HG02610 (cell line): Measurements from ENCODE around the gene BSCL2.
A peak's percentile ranks its signal among the peaks of the same experiment; 100 is the strongest.
"Not testable (repeated sequence)": the region's sequence is repeated elsewhere in the genome, so short reads cannot be mapped to it uniquely, and the experiment has no call there.

ENCODE experiments used
- ATAC-seq: cut with Tn5 transposase; IDR thresholded peaks from one replicate; pipeline ENCODE4 v1.9.1; 2021; ENCODE audit warnings: mild to moderate bottlenecking, moderate library complexity; ENCODE audit not compliant: unreplicated experiment

Gene BSCL2

DNA sequence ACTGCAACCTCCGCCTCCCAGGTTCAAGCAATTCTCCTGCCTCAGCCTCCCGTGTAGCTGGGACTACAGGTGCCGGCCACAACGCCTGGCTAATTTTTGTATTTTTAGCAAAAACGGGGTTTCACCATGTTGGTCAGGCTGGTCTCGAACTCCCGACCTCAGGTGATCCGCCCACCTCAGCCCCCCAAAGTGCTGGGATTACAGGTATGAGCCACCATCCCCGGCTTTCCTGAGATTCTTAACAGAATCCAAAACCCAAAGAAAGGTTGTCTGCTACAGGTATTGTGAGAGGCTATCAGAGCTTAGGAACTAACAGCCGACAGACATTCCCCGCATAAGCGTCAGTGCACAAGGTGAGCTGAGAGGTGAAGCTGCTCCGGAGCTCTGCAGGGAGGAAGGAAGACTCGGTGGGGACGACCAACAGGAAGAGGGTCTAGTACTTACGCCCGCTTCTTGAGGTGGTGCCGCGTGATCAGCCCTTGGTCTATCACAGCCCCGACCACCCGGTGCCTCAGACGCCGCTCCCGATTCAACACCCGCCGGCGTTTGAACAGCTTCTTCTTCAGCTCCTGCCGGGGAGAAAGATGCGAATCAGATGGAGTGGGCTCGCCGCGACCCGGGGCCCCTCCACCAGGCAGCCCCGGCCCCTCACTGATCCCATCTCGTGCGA lies 42.7 kb downstream of the BSCL2 start:
- peak; percentile 24 for ATAC-seq

DNA sequence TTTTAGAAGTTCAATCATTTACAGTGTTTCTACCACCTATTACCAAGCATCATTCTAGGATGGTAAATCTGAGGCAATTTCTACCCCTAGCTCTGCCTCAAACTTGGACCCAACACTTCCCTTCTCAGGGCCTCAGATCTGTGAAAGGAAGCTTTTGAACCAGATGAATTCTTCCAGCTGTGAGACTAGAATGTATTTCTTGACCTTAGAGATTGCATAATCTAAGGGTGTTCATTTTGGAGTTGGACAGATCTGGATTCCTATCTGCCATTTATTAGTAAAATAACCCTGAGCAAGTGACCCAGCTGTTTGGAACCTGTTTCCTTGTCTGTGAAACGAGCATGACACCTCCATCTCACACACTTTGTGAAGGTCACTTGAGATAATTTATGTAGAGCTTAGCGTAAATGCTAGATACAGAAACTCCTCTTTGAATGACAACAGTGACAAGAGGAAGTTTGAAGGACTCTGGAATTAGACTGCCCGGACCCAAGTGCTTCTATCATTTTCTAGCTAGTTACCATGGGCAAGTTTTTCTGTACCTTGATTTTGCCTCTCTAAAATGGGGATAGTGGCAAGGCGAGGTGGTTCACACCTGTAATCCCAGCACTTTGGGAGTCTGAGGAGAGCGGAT lies 50.3 kb downstream of the BSCL2 start:
- no peak for ATAC-seq

DNA sequence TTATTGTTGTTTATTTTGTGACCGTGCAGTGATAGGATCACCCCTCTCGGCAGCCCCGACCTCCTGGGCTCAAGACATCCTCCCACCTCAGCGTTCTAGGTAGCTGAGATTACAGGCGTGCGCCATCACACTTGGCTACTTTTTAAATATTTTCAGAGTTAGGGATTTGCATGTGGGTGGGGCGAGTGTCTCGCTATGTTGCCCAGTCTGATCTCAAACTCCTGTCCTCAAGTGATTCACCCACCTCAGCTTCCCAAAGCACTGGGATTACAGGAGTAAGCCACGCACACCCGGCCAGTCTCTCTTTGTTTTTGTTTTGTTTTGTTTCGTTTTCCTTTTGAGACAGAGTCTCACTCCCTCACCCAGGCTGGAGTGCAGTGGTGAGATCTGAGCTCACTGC lies 52.9 kb downstream of the BSCL2 start:
- no peak for ATAC-seq

DNA sequence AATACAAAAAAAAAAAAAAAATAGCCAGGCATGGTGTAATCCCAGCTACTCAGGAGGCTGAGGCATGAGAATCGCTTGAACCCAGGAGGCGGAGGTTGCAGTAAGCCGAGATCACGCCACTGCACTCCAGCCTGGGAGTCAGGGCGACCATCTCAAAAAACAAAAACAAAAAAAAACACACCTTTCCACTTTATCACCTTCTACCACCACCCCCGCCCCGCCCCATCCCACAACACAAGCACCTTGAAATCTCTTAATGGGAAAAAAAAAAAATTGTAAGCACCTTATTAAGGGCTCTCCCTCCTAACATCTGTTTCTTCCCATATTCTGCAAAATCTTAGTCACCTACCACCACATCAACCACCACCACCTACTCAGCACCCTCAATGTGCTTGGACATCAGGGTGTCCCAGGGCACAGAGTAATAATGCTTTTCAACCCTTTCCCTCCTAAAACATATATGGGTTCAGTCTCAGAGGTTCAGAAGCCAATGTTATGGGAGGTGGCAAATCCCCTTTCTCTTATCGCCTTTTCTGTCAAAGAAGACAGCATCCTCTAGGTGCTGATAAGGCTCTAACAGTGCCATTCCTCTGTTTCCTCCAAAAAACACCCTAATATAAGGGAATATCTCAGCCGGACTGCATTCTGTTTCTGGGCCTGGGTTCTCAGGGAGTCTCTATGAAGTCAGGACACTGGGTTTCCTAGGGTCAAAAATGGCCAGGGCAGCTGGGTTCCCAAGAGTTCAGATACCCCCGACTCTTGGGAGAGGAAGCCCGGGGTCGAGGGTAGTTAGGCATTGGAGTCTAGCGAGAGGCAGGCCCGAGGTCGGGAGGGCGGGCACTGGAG lies 54.8 kb downstream of the BSCL2 start:
- peak; percentile 12 for ATAC-seq

DNA sequence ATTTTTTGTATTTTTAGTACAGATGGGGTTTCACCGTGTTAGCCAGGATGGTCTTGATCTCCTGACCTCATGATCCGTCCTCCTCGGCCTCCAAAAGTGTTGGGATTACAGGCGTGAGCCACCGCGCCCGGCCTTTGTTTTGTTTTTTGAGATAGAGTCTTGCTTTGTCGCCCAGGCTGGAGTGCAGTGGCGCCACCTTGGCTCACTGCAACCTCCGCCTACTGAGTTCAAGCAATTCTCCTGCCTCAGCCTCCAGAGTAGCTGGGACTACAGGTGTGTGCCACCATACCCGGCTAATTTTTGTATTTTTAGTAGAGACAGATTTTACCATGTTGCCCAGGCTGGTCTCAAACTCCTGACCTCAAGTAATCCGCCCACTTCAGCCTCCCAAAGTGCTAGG lies 56.9 kb downstream of the BSCL2 start:
- ATAC-seq, result not testable (repeated sequence)

DNA sequence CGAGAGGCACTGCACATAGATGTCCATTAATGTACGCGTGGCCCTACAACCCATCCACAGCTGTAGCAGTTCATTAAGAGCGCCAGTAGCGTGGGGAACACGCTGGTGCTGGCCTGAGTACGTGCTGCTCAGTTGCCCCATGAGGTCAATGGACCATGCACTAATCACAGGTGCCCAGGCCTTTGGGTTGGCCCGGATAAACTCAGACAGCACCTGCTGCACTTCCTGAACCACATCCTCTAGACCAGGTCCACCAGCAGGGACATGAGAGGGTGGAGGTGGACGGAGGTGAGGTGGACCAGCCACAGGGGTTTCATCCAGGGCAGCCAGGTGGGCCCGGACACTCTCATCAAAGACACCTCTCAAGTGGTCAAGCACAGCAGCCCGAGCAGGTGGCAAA lies 57.7 kb downstream of the BSCL2 start:
- ATAC-seq, result no peak

DNA sequence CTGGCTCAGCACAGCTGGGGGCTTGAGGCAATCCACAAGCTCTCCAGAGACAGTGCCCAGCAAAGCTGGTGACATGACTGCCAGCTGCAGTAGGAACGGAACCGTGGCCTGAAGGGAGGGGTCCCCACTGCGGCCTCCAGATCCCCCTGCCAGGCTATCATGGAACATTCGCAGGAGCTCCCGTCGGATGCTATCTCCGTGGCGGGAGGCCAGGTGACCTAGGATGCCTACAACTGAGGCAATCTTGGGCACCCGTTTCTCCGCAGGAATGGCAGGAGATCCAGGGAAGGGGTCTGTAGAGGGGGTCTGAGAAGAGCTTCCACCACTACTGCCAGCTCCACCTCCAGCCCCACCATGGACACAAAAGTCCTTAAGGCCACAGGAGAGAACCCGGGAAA lies 58.3 kb downstream of the BSCL2 start:
- no peak for ATAC-seq

DNA sequence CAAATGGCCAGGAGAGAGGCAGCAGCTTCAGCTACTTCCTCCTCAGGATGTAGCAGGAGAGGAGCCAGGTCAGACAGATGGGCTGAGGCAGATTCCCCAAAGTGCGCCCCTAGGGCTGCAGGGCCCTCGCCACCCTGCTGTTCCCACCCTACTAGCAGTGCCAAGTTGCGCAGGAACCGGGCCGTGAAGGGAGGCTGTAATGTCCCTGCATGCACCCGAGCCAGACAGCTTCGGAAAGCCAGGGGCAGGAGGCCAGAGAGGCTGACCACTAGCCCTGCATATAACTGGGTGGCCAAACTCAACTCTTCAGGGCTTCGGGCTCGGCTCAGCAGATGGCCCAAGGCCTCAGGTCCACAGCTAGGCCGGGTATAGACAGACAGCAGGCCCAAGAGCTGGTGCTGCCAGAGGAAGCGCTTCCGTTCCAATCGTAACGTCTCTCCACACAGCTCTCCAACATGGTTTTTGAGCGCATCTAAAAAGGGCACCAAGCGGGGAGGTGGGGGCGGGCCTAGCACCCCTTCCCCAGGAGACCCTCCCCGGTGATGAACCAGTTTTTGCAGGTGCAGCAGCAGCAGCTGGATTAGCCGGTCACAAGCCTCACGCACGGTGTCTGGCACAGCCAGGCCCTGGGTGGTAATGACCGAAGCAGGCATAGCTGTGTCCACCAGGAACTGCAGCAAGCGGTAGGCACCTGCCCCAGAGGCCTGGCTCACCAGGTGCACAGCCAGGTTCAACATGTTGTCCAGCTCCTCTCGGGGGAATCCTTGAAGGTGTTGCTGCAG lies 58.8 kb downstream of the BSCL2 start:
- ATAC-seq, result no peak

DNA sequence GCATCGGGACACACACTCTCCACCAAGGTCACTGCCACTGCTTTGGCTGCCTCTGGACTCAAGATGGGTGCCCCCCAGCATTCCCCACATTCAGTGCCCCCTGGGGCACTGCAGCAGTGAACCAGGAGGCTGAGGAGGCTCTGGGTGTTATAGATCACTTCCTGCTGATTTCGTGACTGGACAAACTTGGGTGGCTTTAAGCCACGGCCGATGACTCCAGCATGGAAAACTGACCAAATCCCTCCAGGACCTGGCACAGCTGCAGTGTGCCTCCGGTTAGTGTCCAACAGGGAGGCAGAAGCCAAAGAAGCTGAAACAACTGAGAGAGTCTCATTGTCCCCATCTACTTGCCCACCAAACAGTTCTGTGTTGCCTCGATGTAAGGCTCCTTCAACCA lies 59.6 kb downstream of the BSCL2 start:
- ATAC-seq, result no peak

DNA sequence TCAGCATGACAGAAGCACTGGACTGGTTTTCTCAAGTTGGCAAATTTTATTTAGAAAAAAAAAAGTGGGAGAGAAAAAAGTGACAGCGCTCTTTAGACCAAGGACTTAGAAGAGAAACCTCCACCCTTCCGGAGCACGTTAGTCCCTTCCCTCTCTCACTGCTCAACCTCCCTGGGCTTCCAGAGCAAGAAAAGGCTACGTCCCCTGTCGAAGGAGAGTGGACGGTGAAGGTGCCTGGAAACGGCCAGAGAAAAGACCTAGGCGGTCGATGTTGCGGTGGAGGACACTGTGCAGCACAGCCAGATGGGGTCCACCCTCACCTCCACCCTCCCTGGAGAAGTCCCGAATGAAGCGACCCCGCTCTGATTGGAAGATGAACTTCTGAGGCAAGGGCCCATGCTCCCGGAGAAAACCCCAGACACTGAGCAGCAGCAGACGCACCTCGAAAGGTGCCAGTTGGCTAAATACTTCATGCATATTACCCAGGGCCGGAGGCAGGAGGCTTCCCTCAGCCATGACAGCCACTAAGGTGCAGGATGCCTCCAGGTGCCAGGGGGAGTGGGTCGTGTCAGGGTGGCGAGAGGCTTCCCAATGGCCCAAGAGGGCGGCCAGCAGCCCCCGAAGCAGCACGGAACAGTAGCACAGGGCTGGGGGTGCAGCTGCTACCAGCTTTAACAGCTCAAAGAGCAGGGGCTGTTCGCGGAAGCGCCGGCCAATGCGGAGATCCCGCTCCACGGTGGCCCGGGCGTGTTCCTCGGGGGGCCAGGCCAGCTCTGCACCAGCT lies 60.2 kb downstream of the BSCL2 start:
- ATAC-seq, result no peak

DNA sequence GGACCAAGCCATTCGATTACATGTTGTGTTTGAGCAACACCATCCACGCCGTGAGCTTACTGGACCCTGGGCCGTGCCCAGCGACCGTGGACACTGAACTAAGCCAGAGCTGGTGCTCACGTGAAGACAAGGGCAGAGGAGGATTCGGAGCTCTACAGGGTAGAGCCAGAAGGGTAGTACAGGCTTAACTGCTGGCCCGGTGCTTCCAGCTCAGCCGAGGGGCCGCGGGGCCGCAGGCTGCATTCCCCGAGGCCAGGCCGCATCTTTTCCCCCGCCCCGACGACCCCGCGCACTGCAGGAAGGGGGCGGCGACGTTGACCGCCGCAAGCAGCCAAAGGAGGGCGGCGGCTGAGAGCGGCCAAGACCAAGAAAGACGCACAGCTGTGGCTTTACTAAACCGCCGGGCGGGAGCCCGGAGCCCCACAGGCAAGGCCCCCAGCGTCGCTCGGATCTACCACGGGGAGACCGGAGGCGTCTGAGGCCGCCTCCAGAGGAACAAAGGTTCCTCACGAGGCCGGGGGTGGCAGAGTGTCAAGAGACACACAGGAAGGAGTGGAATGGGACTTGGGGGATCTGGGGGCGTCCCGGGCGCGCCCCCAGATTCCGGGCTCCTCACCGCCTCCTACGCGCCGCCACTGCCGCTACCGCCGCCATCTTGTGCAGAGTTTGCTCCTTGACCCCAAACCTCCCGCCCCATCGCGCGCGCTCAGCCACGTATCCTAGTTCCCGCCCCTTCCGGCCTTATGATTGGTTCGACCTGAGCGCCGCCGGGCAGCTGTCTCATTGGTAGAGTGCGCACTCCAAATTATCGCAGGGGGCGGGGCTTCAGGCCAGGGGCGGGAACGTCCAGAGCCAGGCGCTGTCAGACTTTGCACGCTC lies 61.0 kb downstream of the BSCL2 start, which contains the start of gene GANAB:
GANAB (minus strand) TSS at position 668 of the 879 bp plus-strand sequence; CDS start at position 654, 14 bp downstream.
- ATAC-seq, result peak; percentile 91

DNA sequence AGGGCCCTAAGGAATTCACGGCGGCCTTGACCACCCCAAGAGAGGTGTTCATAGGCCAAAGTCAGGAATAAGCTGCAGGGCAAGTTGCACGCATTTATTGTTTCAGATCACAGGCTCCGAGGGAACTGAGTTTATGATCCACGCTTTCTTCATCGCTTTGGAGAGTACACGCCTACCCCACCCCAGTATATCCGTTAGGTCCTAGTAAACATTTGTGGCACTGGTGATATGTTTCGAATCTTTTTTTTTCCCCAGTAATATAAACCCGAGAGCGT lies 61.6 kb downstream of the BSCL2 start:
- no peak for ATAC-seq

DNA sequence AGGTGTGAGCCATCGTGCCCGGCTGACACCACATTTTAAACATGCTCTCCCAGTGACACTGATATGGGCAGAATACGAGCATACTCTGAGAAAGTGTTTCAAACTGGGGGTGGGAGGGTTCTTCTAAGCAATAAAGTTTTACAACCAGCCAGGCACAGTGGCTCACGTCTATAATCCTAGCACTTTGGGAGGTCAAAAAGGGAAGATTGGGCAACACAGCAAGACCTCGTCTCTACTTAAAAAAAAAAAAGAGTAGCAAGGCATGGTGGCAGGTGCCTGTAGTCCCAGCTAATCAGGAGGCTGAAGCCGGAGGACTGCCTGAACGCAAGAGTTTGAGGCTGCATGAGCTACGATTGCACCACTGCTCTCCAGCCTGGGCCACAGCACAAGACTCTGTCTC lies 63.0 kb downstream of the BSCL2 start:
- no peak for ATAC-seq
